Stimulated activated CD8-positive, alpha-beta memory T cell treated with anti-CD3 and anti-CD28 coated beads, Interleukin-12 subunit alpha, Interleukin-12 subunit beta, amount 100 ng/mL, for 24 hours (primary cell): ENCODE data around the gene CCDC124.

Experiments
- DNase-seq: peaks from one replicate; pipeline ENCODE4 v3.0.0-alpha.2; 2020; ENCODE audit errors: extremely low read depth

CCDC124 gene

GRCh38 chr19:17953316-17953801 is 20.5 kb downstream of the CCDC124 start:
- no peak for DNase-seq

- no peak for DNase-seq
Observed at GRCh38 chr19:17953869-17954268, 21.1 kb downstream of the CCDC124 start.

GRCh38 chr19:17954401-17954800 is 21.6 kb downstream of the CCDC124 start:
- DNase-seq: no peak

GRCh38 chr19:17957149-17957849 is 24.5 kb downstream of the CCDC124 start:
- DNase-seq: no peak

GRCh38 chr19:17957885-17958284 is 25.1 kb downstream of the CCDC124 start:
- DNase-seq: no peak

- no peak for DNase-seq
Observed at GRCh38 chr19:17963936-17964691, 31.3 kb downstream of the CCDC124 start.

GRCh38 chr19:17965370-17966128 is 32.7 kb downstream of the CCDC124 start:
- no peak for DNase-seq

- DNase-seq: no peak
Observed at GRCh38 chr19:17966129-17966483, 33.3 kb downstream of the CCDC124 start.

- DNase-seq: no peak
Observed at GRCh38 chr19:17966550-17967256, 33.9 kb downstream of the CCDC124 start, which contains the start of gene KCNN1. Gene KCNN1, plus strand, starts transcription at chr19:17967107. Its CDS starts 6,782 bp downstream, at chr19:17973889.

GRCh38 chr19:17967257-17968051 is 34.6 kb downstream of the CCDC124 start:
- DNase-seq: no peak

- no peak for DNase-seq
Observed at GRCh38 chr19:17968362-17968761, 35.5 kb downstream of the CCDC124 start.

GRCh38 chr19:17969096-17969792 is 36.4 kb downstream of the CCDC124 start:
- DNase-seq: no peak

- DNase-seq: no peak
Observed at GRCh38 chr19:17972230-17972629, 39.4 kb downstream of the CCDC124 start.

- no peak for DNase-seq
Observed at GRCh38 chr19:17973759-17974158, 40.9 kb downstream of the CCDC124 start.

- DNase-seq: no peak
Observed at GRCh38 chr19:17974551-17974950, 41.7 kb downstream of the CCDC124 start.

- no peak for DNase-seq
Observed at GRCh38 chr19:17975032-17975431, 42.2 kb downstream of the CCDC124 start.

GRCh38 chr19:17977021-17977420 is 44.2 kb downstream of the CCDC124 start:
- no peak for DNase-seq

GRCh38 chr19:17977488-17977887 is 44.7 kb downstream of the CCDC124 start:
- DNase-seq: no peak

GRCh38 chr19:17981611-17982010 is 48.8 kb downstream of the CCDC124 start:
- DNase-seq: no peak

- no peak for DNase-seq
Observed at GRCh38 chr19:17982430-17982829, 49.6 kb downstream of the CCDC124 start.
